OCI-LY1 (cell line): Measurements from ENCODE around the gene C3.
"Not testable (repeated sequence)": the region's sequence is repeated elsewhere in the genome, so short reads cannot be mapped to it uniquely, and the experiment has no call there.

Experiments
- H2AFZ ChIP-seq: fragments of 200-600 bp; sonication (generic), shearing (Covaris generic); 2 replicates; pipeline ENCODE4 v1.6.0; 2014; ENCODE audit warnings: antibody characterized with exemption, mild to moderate bottlenecking, low read length
- H3F3A ChIP-seq: fragments of 200-600 bp; sonication (generic), shearing (Covaris generic); 2 replicates; pipeline ENCODE4 v1.6.0; 2014; ENCODE audit warnings: mild to moderate bottlenecking, antibody characterized with exemption, low read length, moderate library complexity; ENCODE audit not compliant: insufficient read depth
- H3K27ac ChIP-seq: fragments of 200-600 bp; sonication (generic); 2 replicates; pipeline ENCODE4 v1.5.1; 2014; ENCODE audit warnings: low read length, mixed run types, mild to moderate bottlenecking, low read depth; ENCODE audit not compliant: poor library complexity, severe bottlenecking
- H3K27me3 ChIP-seq: fragments of 200-600 bp; sonication (generic); 2 replicates; pipeline ENCODE4 v1.6.0; 2014; ENCODE audit warnings: antibody characterized with exemption, mild to moderate bottlenecking, low read length, moderate library complexity; ENCODE audit not compliant: insufficient read depth
- H3K36me3 ChIP-seq: fragments of 200-600 bp; sonication (generic); 2 replicates; pipeline ENCODE4 v1.6.1; 2014; ENCODE audit warnings: mild to moderate bottlenecking, antibody characterized with exemption, low read length, moderate library complexity, mixed read lengths; ENCODE audit not compliant: insufficient read depth
- H3K4me1 ChIP-seq: fragments of 200-600 bp; sonication (generic); 2 replicates; pipeline ENCODE4 v1.5.1; 2014; ENCODE audit warnings: mild to moderate bottlenecking, low read length, moderate library complexity; ENCODE audit not compliant: insufficient read depth, severe bottlenecking
- H3K4me2 ChIP-seq: fragments of 200-600 bp; sonication (generic), shearing (Covaris generic); 2 replicates; pipeline ENCODE4 v1.6.1; 2014; ENCODE audit warnings: low read length
- H3K4me3 ChIP-seq: fragments of 200-600 bp; sonication (generic); 2 replicates; pipeline ENCODE4 v1.5.1; 2014; ENCODE audit warnings: low read length, low read depth, mild to moderate bottlenecking, mixed read lengths; ENCODE audit not compliant: poor library complexity, severe bottlenecking
- H3K79me2 ChIP-seq: fragments of 200-600 bp; shearing (Covaris generic); 2 replicates; pipeline ENCODE4 v1.6.1; 2016; ENCODE audit warnings: mixed run types, low read length, mixed read lengths; ENCODE audit not compliant: insufficient read depth
- H3K9ac ChIP-seq: fragments of 200-600 bp; sonication (generic), shearing (Covaris generic); 2 replicates; pipeline ENCODE4 v1.6.1; 2014; ENCODE audit warnings: mild to moderate bottlenecking, low read length, mixed read lengths
- H3K9me2 ChIP-seq: fragments of 200-600 bp; sonication (generic), shearing (Covaris generic); 2 replicates; pipeline ENCODE4 v1.6.1; 2014; ENCODE audit warnings: low read depth, mild to moderate bottlenecking, low read length, mixed read lengths
- H3K9me3 ChIP-seq: fragments of 200-600 bp; shearing (Covaris generic); 2 replicates; pipeline ENCODE4 v1.6.1; 2014; ENCODE audit warnings: low read length, mixed read lengths
- H4K20me1 ChIP-seq: fragments of 200-600 bp; sonication (generic), shearing (Covaris generic); 2 replicates; pipeline ENCODE4 v1.6.0; 2016; ENCODE audit warnings: mild to moderate bottlenecking, low read length; ENCODE audit not compliant: insufficient read depth
- CTCF ChIP-seq: fragments of 200-600 bp; sonication (generic), shearing (Covaris generic); IDR thresholded peaks from 2 replicates; pipeline ENCODE4 v1.5.1; 2017; ENCODE audit warnings: mild to moderate bottlenecking, antibody characterized with exemption, low read length, moderate library complexity, mixed read lengths
- EZH2 ChIP-seq: fragments of 200-600 bp; sonication (generic), shearing (Covaris generic); IDR thresholded peaks from 2 replicates; pipeline ENCODE4 v1.8.0; 2017; ENCODE audit warnings: borderline replicate concordance, mixed run types, mild to moderate bottlenecking, antibody characterized with exemption, low read length, moderate library complexity, mixed read lengths

The C3 gene

GRCh38 chr19:6677495-6677882 is 43.0 kb downstream of the C3 start:
- Histone ChIP-seq H3K4me1 (peaks cover 9% of the 10 kb centered on the region), H3K27ac (no peak overlapping the region), H3K4me2 (no peak overlapping the region), H3K79me2 (no peaks in the 10 kb centered on the region), H4K20me1 (no peaks in the 10 kb centered on the region), H3K9me2 (no peaks in the 10 kb centered on the region), H3K9ac (no peak overlapping the region), H3K9me3 (no peaks in the 10 kb centered on the region), H2AFZ (no peak overlapping the region), H3K36me3 (no peaks in the 10 kb centered on the region), H3F3A (no peaks in the 10 kb centered on the region), H3K4me3 (no peak overlapping the region), H3K27me3 (peaks cover 5% of the 10 kb centered on the region; the same call in 1 of the 2 replicates)
- TF ChIP-seq CTCF = no peak
- TF ChIP-seq EZH2 = no peak

DNA sequence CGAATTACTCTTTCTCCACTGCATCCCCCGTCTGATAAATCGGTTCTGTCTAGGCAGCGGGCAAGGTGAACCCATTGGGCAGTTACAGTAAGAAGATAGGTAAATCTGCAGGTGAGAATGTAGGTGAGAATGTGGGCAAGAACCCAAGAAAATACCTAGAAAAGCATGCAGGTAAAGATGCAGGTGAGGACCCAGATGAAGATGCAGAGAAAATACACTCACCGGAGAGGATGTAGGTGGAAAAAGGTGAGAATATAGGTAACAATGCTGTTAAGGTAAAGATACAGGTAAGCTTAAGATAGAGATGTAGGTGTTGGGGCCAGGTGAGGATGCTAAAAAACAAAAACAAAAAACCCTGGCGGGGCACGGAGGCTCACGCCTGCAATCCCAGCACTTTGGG is 44.2 kb downstream of the C3 start:
- Histone ChIP-seq H3K27me3 (peaks cover 5% of the 10 kb centered on the region; the same call in 1 of the 2 replicates), H3K4me2 (no peak overlapping the region), H3K9me3 (no peaks in the 10 kb centered on the region)

GRCh38 chr19:6674868-6675305 is 45.6 kb downstream of the C3 start:
- Histone ChIP-seq H4K20me1 (no peaks in the 10 kb centered on the region), H3K4me1 (peaks cover 14% of the 10 kb centered on the region), H3K9me3 (no peaks in the 10 kb centered on the region), H3K27ac (no peak overlapping the region), H3K9ac (no peak overlapping the region), H3K4me2 (no peak overlapping the region), H3F3A (no peaks in the 10 kb centered on the region), H3K9me2 (no peaks in the 10 kb centered on the region), H3K4me3 (no peak overlapping the region), H3K36me3 (no peaks in the 10 kb centered on the region), H3K27me3 (peaks cover 5% of the 10 kb centered on the region; the same call in 1 of the 2 replicates), H2AFZ (no peak overlapping the region), H3K79me2 (no peaks in the 10 kb centered on the region)
- TF ChIP-seq EZH2 = no peak
- TF ChIP-seq CTCF = no peak

More for the DNA sequence above, 44.2 kb downstream of the C3 start:
- no peaks in the 10 kb centered on the region for H3K9me2 ChIP-seq
- no peak overlapping the region for H3K4me3 ChIP-seq
- no peaks in the 10 kb centered on the region for H3K36me3 ChIP-seq
- H2AFZ ChIP-seq = no peak overlapping the region
- TF ChIP-seq EZH2 = no peak
- no peak for TF ChIP-seq CTCF
- H4K20me1 ChIP-seq = no peaks in the 10 kb centered on the region
- H3K4me1 ChIP-seq = peaks cover 9% of the 10 kb centered on the region
- H3F3A ChIP-seq = no peaks in the 10 kb centered on the region
- H3K79me2 ChIP-seq = no peaks in the 10 kb centered on the region
- no peak overlapping the region for H3K9ac ChIP-seq
- H3K27ac ChIP-seq = no peak overlapping the region

DNA sequence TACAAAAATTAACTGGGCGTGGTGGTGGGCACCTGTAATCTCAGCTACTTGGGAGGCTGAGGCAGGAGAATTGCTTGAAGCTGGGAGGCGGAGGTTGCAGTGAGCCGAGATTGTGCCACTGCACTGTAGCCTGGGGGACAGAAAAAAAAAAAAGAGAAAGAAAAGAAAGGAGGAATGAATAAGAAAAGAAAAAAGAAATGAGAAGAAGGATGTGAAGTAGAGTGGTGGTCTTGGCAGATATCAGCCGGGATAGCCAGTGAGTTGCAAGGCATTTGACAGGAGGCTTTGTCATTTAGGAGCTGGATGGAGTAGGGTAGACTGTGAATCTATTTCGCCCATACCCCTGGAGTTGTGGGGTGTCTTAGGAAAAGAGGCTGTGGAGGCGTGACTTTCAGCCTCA is 46.0 kb downstream of the C3 start:
- H3K9me3 ChIP-seq, H3K27ac ChIP-seq, H2AFZ ChIP-seq, H3F3A ChIP-seq, H3K79me2 ChIP-seq, H3K4me3 ChIP-seq, H3K9ac ChIP-seq, H3K9me2 ChIP-seq, H3K36me3 ChIP-seq, H4K20me1 ChIP-seq, H3K27me3 ChIP-seq, H3K4me2 ChIP-seq: not testable (repeated sequence)
- H3K4me1 ChIP-seq = peaks cover 19% of the 10 kb centered on the region
